Neural progenitor cell (in vitro differentiated cells): Measurements from ENCODE around the gene MMP25. TPM values are rescaled to one million over a fixed set of nuclear protein-coding genes. Genes with fewer than 3 reads are reported as not detected.
"Not testable (repeated sequence)": the region's sequence is repeated elsewhere in the genome, so short reads cannot be mapped to it uniquely, and the experiment has no call there.

ENCODE experiments used
- DNase-seq: peaks from one replicate; pipeline ENCODE4 v3.0.0-alpha.2; 2016; ENCODE audit warnings: low spot score
- H2AFZ ChIP-seq: fragments of 200-600 bp; sonication (generic); replicated peaks from 2 replicates; pipeline ENCODE4 v1.6.1; 2016; ENCODE audit warnings: antibody characterized with exemption
- H3F3A ChIP-seq: fragments of 200-600 bp; sonication (generic); 2 replicates; pipeline ENCODE4 v1.6.1; 2016; ENCODE audit warnings: antibody characterized with exemption, low read depth
- H3K27ac ChIP-seq: fragments of 200-600 bp; sonication (generic); 2 replicates; pipeline ENCODE4 v1.5.1; 2016; ENCODE audit warnings: mild to moderate bottlenecking
- H3K27me3 ChIP-seq: fragments of 200-600 bp; sonication (generic); 2 replicates; pipeline ENCODE4 v1.6.1; 2016; ENCODE audit warnings: mild to moderate bottlenecking, moderate library complexity
- H3K36me3 ChIP-seq: fragments of 200-600 bp; sonication (generic); 2 replicates; pipeline ENCODE4 v1.5.1; 2016
- H3K4me1 ChIP-seq: fragments of 200-600 bp; sonication (generic); 2 replicates; pipeline ENCODE4 v1.6.1; 2016; ENCODE audit warnings: mixed run types
- H3K4me2 ChIP-seq: fragments of 200-600 bp; sonication (generic); 2 replicates; pipeline ENCODE4 v1.6.1; 2016
- H3K4me3 ChIP-seq: fragments of 200-600 bp; sonication (generic); 2 replicates; pipeline ENCODE4 v1.5.1; 2016
- H3K79me2 ChIP-seq: fragments of 200-600 bp; sonication (generic); 2 replicates; pipeline ENCODE4 v1.6.1; 2016; ENCODE audit warnings: low read depth
- H3K9ac ChIP-seq: fragments of 200-600 bp; sonication (generic); 2 replicates; pipeline ENCODE4 v1.6.1; 2016
- H3K9me3 ChIP-seq: fragments of 200-600 bp; sonication (generic); 2 replicates; pipeline ENCODE4 v1.5.1; 2016; ENCODE audit warnings: low read depth
- H4K20me1 ChIP-seq: fragments of 200-600 bp; sonication (generic); 2 replicates; pipeline ENCODE4 v1.6.1; 2016; ENCODE audit warnings: low read depth
- H3K27ac Mint-ChIP-seq: 3 replicates; pipeline ENCODE4 v1.8.0; 2021; ENCODE audit warnings: mixed read lengths
- H3K27me3 Mint-ChIP-seq: 2 replicates; pipeline ENCODE4 v1.8.0; 2022; ENCODE audit warnings: low read depth, mild to moderate bottlenecking, inconsistent platforms, moderate library complexity, mixed read lengths; ENCODE audit not compliant: insufficient read depth
- H3K36me3 Mint-ChIP-seq: 3 replicates; pipeline ENCODE4 v1.8.0; 2021; ENCODE audit warnings: mixed read lengths
- H3K4me1 Mint-ChIP-seq: 3 replicates; pipeline ENCODE4 v1.8.0; 2021; ENCODE audit warnings: mixed read lengths
- H3K4me3 Mint-ChIP-seq: 3 replicates; pipeline ENCODE4 v1.8.0; 2021; ENCODE audit warnings: mild to moderate bottlenecking, moderate library complexity, mixed read lengths
- H3K9me3 Mint-ChIP-seq: 3 replicates; pipeline ENCODE4 v1.8.0; 2020; ENCODE audit warnings: mixed read lengths
- EZH2 ChIP-seq: fragments of 200-600 bp; sonication (generic); IDR thresholded peaks from 2 replicates; pipeline ENCODE4 v1.6.1; 2017; ENCODE audit warnings: antibody characterized with exemption, mild to moderate bottlenecking, moderate library complexity
- EZH2phosphoT487 ChIP-seq: fragments of 200-600 bp; sonication (generic); IDR thresholded peaks from 2 replicates; pipeline ENCODE4 v1.6.1; 2017; ENCODE audit warnings: antibody characterized with exemption
- total RNA-seq: library from RNA; depleted of rRNA; stranded (reverse); fragments of >200 nt; gene quantifications from 2 replicates; pipeline ENCODE4 v1.2.3, GENCODE V29; 2015; ENCODE audit warnings: low replicate concordance
- TF ChIP-seq, protein P1 (sequence below): fragments of 200-600 bp; sonication (generic); IDR thresholded peaks from 2 replicates; pipeline ENCODE4 v1.5.1; 2017; ENCODE audit warnings: antibody characterized with exemption, mild to moderate bottlenecking

Gene MMP25
- total RNA-seq, 1 donor from 2014 or later, result 0.58 TPM

DNA sequence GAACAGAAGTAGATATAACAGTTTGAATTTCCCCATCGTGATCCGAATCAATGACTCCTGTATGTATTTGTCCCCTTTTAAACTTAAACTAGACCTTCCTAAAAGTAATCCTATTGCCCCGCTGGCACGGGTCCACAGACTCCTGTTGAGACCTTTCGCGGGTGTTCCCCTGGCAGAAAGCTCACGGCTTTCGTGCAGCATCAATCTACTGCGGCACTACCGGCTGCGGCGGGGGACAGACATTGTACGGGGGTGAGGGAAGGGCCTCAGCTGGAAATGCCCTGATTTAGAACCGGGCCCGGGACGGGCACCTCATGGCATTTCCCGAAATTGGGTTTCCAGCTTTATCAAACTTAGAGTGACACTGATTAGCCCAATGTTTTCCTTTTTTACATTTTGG is 33.7 kb downstream of the MMP25 start:
- Histone ChIP-seq H3K9me3 (no peaks in the 10 kb centered on the region), H3K79me2 (no peaks in the 10 kb centered on the region), H3K4me1 (no peaks in the 10 kb centered on the region), H2AFZ (no peak overlapping the region), H3K9ac (no peak overlapping the region), H3K27ac (no peak overlapping the region), H4K20me1 (no peaks in the 10 kb centered on the region), H3K36me3 (no peaks in the 10 kb centered on the region), H3K27me3 (no peaks in the 10 kb centered on the region), H3K4me3 (no peak overlapping the region), H3K4me2 (no peak overlapping the region), H3F3A (no peaks in the 10 kb centered on the region)
- Mint-ChIP-seq H3K36me3 (no peaks in the 10 kb centered on the region), H3K4me3 (no peak overlapping the region), H3K27ac (no peak overlapping the region), H3K4me1 (peaks cover 11% of the 10 kb centered on the region), H3K9me3 (peaks cover 2% of the 10 kb centered on the region), H3K27me3 (peaks cover 7% of the 10 kb centered on the region)
- no peak for DNase-seq
- TF ChIP-seq EZH2phosphoT487, result no peak
- TF ChIP-seq EZH2, result no peak
- TF ChIP-seq, protein P1, sequence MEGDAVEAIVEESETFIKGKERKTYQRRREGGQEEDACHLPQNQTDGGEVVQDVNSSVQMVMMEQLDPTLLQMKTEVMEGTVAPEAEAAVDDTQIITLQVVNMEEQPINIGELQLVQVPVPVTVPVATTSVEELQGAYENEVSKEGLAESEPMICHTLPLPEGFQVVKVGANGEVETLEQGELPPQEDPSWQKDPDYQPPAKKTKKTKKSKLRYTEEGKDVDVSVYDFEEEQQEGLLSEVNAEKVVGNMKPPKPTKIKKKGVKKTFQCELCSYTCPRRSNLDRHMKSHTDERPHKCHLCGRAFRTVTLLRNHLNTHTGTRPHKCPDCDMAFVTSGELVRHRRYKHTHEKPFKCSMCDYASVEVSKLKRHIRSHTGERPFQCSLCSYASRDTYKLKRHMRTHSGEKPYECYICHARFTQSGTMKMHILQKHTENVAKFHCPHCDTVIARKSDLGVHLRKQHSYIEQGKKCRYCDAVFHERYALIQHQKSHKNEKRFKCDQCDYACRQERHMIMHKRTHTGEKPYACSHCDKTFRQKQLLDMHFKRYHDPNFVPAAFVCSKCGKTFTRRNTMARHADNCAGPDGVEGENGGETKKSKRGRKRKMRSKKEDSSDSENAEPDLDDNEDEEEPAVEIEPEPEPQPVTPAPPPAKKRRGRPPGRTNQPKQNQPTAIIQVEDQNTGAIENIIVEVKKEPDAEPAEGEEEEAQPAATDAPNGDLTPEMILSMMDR, result no peak

DNA sequence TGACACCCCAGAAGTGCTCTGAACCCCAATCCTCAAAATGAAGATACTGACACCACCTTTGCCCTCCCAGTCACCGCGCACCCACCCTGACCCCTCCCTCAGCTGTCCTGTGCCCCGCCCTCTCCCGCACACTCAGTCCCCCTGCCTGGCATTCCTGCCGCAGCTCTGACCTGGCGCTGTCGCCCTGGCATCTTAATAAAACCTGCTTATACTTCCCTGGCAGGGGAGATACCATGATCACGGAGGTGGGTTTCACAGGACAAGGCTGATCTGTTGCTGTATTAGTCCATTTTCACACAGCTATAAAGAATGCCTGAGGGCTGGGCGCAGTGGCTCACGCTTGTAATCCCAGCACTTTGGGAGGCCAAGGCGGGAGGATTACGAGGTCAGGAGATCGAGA is 35.6 kb downstream of the MMP25 start:
- H3K27ac Mint-ChIP-seq, H3K27me3 Mint-ChIP-seq, H3K4me1 ChIP-seq, H3K79me2 ChIP-seq, H3K27ac ChIP-seq, H4K20me1 ChIP-seq, DNase-seq, H3K4me3 Mint-ChIP-seq, H3K4me3 ChIP-seq, H3K9ac ChIP-seq, H3K9me3 ChIP-seq, H3K27me3 ChIP-seq, H3F3A ChIP-seq, H2AFZ ChIP-seq, H3K4me2 ChIP-seq, H3K36me3 ChIP-seq, H3K9me3 Mint-ChIP-seq, H3K36me3 Mint-ChIP-seq: not testable (repeated sequence)
- peaks cover 13% of the 10 kb centered on the region for H3K4me1 Mint-ChIP-seq

DNA sequence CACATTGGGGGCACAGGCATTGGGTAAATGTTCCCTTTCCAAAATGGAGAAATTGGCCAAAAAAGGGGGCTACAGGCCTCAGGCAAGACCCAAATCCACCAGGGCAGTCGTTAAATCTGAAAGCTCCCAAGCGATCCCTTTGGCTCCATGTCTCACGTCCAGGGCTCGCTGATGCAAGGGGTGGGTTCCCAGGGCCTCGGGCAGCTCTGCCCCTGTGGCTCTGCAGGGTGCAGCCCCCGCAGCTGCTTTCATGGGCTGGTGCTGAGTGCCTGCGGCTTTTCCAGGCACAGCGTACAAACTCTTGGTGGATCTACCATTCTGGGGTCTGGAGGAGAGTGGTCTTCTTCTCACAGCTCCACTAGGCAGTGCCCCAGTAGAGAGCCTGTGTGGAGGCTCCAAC is 37.0 kb downstream of the MMP25 start:
- not testable (repeated sequence) for H3K4me1 ChIP-seq, H3K4me3 ChIP-seq, H3K27ac Mint-ChIP-seq, H2AFZ ChIP-seq, H3K4me3 Mint-ChIP-seq, H3K36me3 Mint-ChIP-seq, H3K4me2 ChIP-seq, H3K9ac ChIP-seq, H4K20me1 ChIP-seq, H3K9me3 ChIP-seq, H3K9me3 Mint-ChIP-seq, H3K36me3 ChIP-seq, H3K27ac ChIP-seq, DNase-seq, H3K79me2 ChIP-seq, H3K27me3 ChIP-seq
- peaks cover 10% of the 10 kb centered on the region for H3K27me3 Mint-ChIP-seq
- H3K4me1 Mint-ChIP-seq, result peaks cover 28% of the 10 kb centered on the region
- peaks cover 12% of the 10 kb centered on the region for H3F3A ChIP-seq

DNA sequence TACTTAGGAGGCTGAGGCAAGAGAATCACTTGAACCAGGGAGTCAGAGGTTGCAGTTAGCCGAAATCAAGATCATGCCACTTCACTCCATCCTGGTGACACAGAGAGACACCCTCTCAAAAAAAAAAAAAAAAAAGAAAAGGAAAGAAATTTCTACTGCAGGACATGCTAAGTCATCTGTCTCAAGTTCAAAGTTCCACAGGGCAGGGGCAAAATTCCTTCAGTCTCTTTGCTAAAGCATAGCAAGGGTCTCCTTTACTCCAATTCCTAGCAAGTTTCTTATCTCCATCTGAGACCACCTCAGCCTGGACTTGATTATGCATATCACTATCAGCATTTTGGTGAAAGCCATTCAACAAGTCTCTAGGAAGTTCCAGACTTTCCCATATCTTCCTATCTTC is 38.1 kb downstream of the MMP25 start:
- Histone ChIP-seq H3K9me3 (no peaks in the 10 kb centered on the region), H3K4me2 (no peak overlapping the region), H3K79me2 (no peaks in the 10 kb centered on the region), H4K20me1 (no peaks in the 10 kb centered on the region), H3K36me3 (no peaks in the 10 kb centered on the region), H3F3A (peaks cover 12% of the 10 kb centered on the region), H3K9ac (no peak overlapping the region), H3K27ac (no peak overlapping the region), H3K4me1 (peaks cover 6% of the 10 kb centered on the region), H3K27me3 (no peaks in the 10 kb centered on the region), H3K4me3 (no peak overlapping the region), H2AFZ (no peak overlapping the region)
- peaks cover 32% of the 10 kb centered on the region for H3K4me1 Mint-ChIP-seq
- H3K27ac Mint-ChIP-seq, result no peak overlapping the region
- TF ChIP-seq EZH2phosphoT487 (no peak), EZH2 (no peak)
- TF ChIP-seq, protein P1, result no peak
- H3K36me3 Mint-ChIP-seq, result no peaks in the 10 kb centered on the region
- H3K27me3 Mint-ChIP-seq, result peaks cover 10% of the 10 kb centered on the region
- no peak overlapping the region for H3K4me3 Mint-ChIP-seq
- peaks cover 2% of the 10 kb centered on the region for H3K9me3 Mint-ChIP-seq
- no peak for DNase-seq
